Smooth muscle cell (in vitro differentiated cells): ENCODE results near the gene PHPT1. TPM values are rescaled to one million over a fixed set of nuclear protein-coding genes. Genes with fewer than 3 reads are reported as not detected.

Experiments
- DNase-seq: peaks from one replicate; lab custom pipeline; 2025; ENCODE audit not compliant: unreplicated experiment; lab: John Stamatoyannopoulos, UW
- H2AFZ ChIP-seq: fragments of 200-600 bp; sonication (generic); 2 replicates; pipeline ENCODE4 v1.6.0; 2016; ENCODE audit warnings: antibody characterized with exemption, low read depth, mild to moderate bottlenecking
- H3F3A ChIP-seq: fragments of 200-600 bp; sonication (generic); 2 replicates; pipeline ENCODE4 v1.6.0; 2017; ENCODE audit warnings: antibody characterized with exemption, low read depth
- H3K27ac ChIP-seq: fragments of 200-600 bp; sonication (generic); 2 replicates; pipeline ENCODE4 v1.5.1; 2016; ENCODE audit warnings: low read depth, mild to moderate bottlenecking
- H3K27me3 ChIP-seq: fragments of 200-600 bp; sonication (generic); 2 replicates; pipeline ENCODE4 v1.6.1; 2016; ENCODE audit warnings: low read depth, mild to moderate bottlenecking
- H3K36me3 ChIP-seq: fragments of 200-600 bp; sonication (generic); 2 replicates; pipeline ENCODE4 v1.5.1; 2016; ENCODE audit warnings: low read depth
- H3K4me1 ChIP-seq: fragments of 200-600 bp; sonication (generic); 2 replicates; pipeline ENCODE4 v1.5.1; 2016; ENCODE audit warnings: low read depth
- H3K4me2 ChIP-seq: fragments of 200-600 bp; sonication (generic); 2 replicates; pipeline ENCODE4 v1.6.0; 2016; ENCODE audit warnings: mild to moderate bottlenecking
- H3K4me3 ChIP-seq: fragments of 200-600 bp; sonication (generic); 2 replicates; pipeline ENCODE4 v1.5.1; 2016; ENCODE audit warnings: mild to moderate bottlenecking
- H3K79me2 ChIP-seq: fragments of 200-600 bp; sonication (generic); 2 replicates; pipeline ENCODE4 v1.6.0; 2016; ENCODE audit warnings: low read depth, mild to moderate bottlenecking
- H3K9ac ChIP-seq: fragments of 200-600 bp; sonication (generic); 2 replicates; pipeline ENCODE4 v1.6.0; 2016; ENCODE audit warnings: low read depth
- H3K9me3 ChIP-seq: fragments of 200-600 bp; sonication (generic); replicated peaks from 2 replicates; pipeline ENCODE4 v1.5.1; 2016; ENCODE audit warnings: low read depth
- H4K20me1 ChIP-seq: fragments of 200-600 bp; sonication (generic); 2 replicates; pipeline ENCODE4 v1.6.0; 2016; ENCODE audit warnings: low read depth
- WGBS: methylation state at CpG from one replicate; pipeline ENCODE4 v1.1.7; 2016; ENCODE audit warnings: low lambda C conversion rate; 5-methylcytosine and 5-hydroxymethylcytosine counted together
- polyA plus RNA-seq: library from polyadenylated mRNA; unstranded; fragments of >200 nt; fragmentation: Nextera tagmentation; extraction: Ambion mirVana; gene quantifications from 2 replicates; pipeline ENCODE4 v1.2.1, GENCODE V29; 2016
- total RNA-seq: library from RNA; depleted of rRNA; stranded (reverse); fragments of >200 nt; gene quantifications from 2 replicates; pipeline ENCODE4 v1.2.3, GENCODE V29; 2014
- TF ChIP-seq, protein P1 (sequence below): fragments of 200-600 bp; sonication (generic); IDR thresholded peaks from 2 replicates; pipeline ENCODE4 v1.5.1; 2017; ENCODE audit warnings: borderline replicate concordance, mild to moderate bottlenecking, antibody characterized with exemption; ENCODE audit not compliant: insufficient read depth, poor library complexity, severe bottlenecking

The PHPT1 gene
- total and polyA plus RNA-seq, 2 experiments from 2014 or later = 173 to 381 TPM

DNA sequence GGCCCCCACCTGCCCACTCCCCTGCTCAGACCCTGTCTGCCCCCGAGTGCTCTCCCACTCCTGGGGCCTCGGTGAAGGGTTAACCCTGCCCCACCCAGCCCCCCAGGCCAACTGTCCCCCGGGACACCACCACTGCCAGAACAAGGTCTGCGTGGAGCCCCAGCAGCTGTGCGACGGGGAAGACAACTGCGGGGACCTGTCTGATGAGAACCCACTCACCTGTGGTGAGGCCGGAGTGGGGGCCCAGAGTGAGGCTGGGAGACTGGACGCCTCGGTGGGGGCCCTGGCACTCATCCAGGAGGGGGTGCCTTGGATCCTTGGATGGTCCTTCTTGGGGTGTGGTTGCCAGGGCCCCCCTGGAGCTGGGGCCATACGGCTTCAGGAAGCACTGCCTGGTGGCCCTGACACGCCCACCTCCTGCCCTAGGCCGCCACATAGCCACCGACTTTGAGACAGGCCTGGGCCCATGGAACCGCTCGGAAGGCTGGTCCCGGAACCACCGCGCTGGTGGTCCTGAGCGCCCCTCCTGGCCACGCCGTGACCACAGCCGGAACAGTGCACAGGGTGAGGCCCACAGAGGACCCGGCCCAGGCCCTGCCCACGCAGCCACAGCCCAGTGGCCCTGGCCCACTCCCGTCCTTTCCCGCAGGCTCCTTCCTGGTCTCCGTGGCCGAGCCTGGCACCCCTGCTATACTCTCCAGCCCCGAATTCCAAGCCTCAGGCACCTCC, 5.1 kb downstream of the PHPT1 start:
- H3K36me3 ChIP-seq = no peaks in the 10 kb centered on the region
- no peak overlapping the region for H3K9ac ChIP-seq
- H4K20me1 ChIP-seq = peaks cover 26% of the 10 kb centered on the region
- no peak for DNase-seq
- WGBS = 90% methylated on average over 28 of the region's 30 CpGs
- peaks cover 8% of the 10 kb centered on the region for H3K4me1 ChIP-seq
- H3K4me3 ChIP-seq = no peak overlapping the region
- no peak overlapping the region for H3K4me2 ChIP-seq
- no peak overlapping the region for H2AFZ ChIP-seq
- no peaks in the 10 kb centered on the region for H3F3A ChIP-seq
- peaks cover 14% of the 10 kb centered on the region for H3K79me2 ChIP-seq
- H3K9me3 ChIP-seq = no peaks in the 10 kb centered on the region
- no peak overlapping the region for H3K27ac ChIP-seq
- H3K27me3 ChIP-seq = no peaks in the 10 kb centered on the region
- TF ChIP-seq, protein P1, sequence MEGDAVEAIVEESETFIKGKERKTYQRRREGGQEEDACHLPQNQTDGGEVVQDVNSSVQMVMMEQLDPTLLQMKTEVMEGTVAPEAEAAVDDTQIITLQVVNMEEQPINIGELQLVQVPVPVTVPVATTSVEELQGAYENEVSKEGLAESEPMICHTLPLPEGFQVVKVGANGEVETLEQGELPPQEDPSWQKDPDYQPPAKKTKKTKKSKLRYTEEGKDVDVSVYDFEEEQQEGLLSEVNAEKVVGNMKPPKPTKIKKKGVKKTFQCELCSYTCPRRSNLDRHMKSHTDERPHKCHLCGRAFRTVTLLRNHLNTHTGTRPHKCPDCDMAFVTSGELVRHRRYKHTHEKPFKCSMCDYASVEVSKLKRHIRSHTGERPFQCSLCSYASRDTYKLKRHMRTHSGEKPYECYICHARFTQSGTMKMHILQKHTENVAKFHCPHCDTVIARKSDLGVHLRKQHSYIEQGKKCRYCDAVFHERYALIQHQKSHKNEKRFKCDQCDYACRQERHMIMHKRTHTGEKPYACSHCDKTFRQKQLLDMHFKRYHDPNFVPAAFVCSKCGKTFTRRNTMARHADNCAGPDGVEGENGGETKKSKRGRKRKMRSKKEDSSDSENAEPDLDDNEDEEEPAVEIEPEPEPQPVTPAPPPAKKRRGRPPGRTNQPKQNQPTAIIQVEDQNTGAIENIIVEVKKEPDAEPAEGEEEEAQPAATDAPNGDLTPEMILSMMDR = no peak

DNA sequence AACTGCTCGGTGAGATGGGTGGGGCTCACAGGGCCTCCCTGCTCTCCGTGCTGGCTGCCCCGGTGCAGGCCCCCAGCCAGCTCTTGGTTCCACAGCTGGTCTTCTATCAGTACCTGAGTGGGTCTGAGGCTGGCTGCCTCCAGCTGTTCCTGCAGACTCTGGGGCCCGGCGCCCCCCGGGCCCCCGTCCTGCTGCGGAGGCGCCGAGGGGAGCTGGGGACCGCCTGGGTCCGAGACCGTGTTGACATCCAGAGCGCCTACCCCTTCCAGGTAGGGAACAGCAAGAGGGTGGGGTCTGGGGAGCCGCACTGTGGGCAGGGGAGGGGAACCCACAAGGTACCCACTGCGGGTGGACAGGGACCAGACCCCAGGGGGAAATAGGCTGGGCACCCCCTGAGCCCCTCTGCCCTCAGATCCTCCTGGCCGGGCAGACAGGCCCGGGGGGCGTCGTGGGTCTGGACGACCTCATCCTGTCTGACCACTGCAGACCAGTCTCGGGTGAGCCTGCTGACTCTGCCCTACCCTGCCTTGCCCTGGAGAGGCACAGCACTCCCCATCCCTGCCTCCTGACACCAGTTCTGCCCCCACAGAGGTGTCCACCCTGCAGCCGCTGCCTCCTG, 5.7 kb downstream of the PHPT1 start:
- Histone ChIP-seq H3K27ac (no peak overlapping the region), H3K36me3 (no peaks in the 10 kb centered on the region), H3K79me2 (peaks cover 11% of the 10 kb centered on the region), H3K9me3 (no peaks in the 10 kb centered on the region), H3K4me2 (no peak overlapping the region), H3K9ac (no peak overlapping the region), H3K27me3 (no peaks in the 10 kb centered on the region), H2AFZ (no peak overlapping the region), H4K20me1 (peaks cover 26% of the 10 kb centered on the region), H3K4me3 (no peak overlapping the region), H3F3A (no peaks in the 10 kb centered on the region), H3K4me1 (peaks cover 4% of the 10 kb centered on the region)
- DNase-seq = no peak
- WGBS = 91% methylated on average over 22 of the region's 23 CpGs
- TF ChIP-seq, protein P1 = no peak

GRCh38 chr9:136855461-136856078, 6.4 kb downstream of the PHPT1 start:
- Histone ChIP-seq H3K4me1 (no peaks in the 10 kb centered on the region), H3K4me2 (no peak overlapping the region), H3K27me3 (no peaks in the 10 kb centered on the region), H3K27ac (no peak overlapping the region), H3K9ac (no peak overlapping the region), H3K4me3 (no peak overlapping the region), H3F3A (no peaks in the 10 kb centered on the region), H3K79me2 (peaks cover 4% of the 10 kb centered on the region), H3K9me3 (no peaks in the 10 kb centered on the region), H4K20me1 (peaks cover 20% of the 10 kb centered on the region), H3K36me3 (no peaks in the 10 kb centered on the region), H2AFZ (no peak overlapping the region)
- TF ChIP-seq, protein P1 = no peak
- DNase-seq = no peak
- WGBS = 91% methylated on average over 18 of the region's 26 CpGs
